Testis (tissue), 2 donors: ENCODE measurements around the gene MND1.

ENCODE experiments used
- CTCF ChIP-seq, 3 experiments: fragments of 450-650 bp in 2 of 3; fragments of 200-600 bp in 1 of 3; sonication (generic) in 1 of 3; IDR thresholded peaks; one replicate each; pipeline ENCODE4 v1.5.1; 2016 to 2019; ENCODE audit warnings: antibody characterized with exemption in 3 of 3, mild to moderate bottlenecking in 2 of 3, moderate library complexity in 1 of 3
- POLR2A ChIP-seq: fragments of 450-650 bp; IDR thresholded peaks from one replicate; pipeline ENCODE4 v1.6.1; 2017; ENCODE audit warnings: antibody characterized with exemption, mild to moderate bottlenecking, moderate library complexity

GRCh38 chr4:153371701-153372234, 27.3 kb downstream of the MND1 start:
- TF ChIP-seq CTCF (IDR thresholded peaks at IDR 0.05) (no peak), POLR2A (no peak)
